ENCODE data around the gene DLX2.
A peak's percentile ranks its signal among the peaks of the same experiment; 100 is the strongest.
"Not testable (repeated sequence)": the region's sequence is repeated elsewhere in the genome, so short reads cannot be mapped to it uniquely, and the experiment has no call there.

The DLX2 gene

GRCh38 chr2:172102391-172103359, at the start of gene DLX2:
TSS of gene DLX2 (minus strand) at chr2:172102900. CDS start at chr2:172102538, 362 bp downstream.
- peak; percentile 97 for DNase-seq (ENCODE audit: low read depth, low spot score)

DNA sequence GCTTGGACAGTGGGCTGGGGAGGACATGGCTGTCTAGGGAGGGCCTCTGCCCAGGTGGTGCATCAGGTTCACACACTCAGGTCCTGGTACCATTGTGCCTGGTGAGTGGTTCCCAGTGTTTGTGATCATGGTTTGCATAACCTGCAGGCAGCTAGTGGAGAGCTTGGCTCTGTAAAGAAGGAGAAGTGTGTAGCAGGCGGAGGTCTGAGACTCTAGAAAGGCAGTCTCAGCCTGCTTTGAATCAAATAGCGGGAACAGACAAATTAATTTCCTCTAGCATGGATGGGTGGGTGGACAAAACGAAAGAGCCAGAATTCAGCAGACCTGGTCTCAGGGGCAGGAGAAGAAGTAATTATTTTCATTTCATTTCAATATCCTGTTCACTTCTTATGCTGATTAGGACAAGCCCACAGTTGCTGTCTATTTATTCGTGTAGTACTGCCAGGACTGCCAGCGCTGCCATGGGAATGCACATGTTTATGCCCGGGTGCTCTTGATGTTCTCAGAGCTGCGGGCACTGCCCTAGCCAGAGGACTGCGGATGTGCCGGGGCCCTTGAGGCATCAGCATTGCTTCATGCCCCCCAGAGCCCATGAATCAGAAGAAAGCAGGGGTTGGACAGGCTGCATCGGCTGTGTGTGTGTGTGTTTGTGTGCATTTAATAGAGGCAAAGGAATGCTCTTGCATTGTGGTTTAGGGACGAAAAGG, 45.4 kb upstream of the DLX2 start:
- DNase-seq (ENCODE audit: low read depth, low spot score): no peak

- no peak for DNase-seq (ENCODE audit: low read depth, low spot score)
Measured at GRCh38 chr2:172143817-172144216, 41.1 kb upstream of the DLX2 start.

DNA sequence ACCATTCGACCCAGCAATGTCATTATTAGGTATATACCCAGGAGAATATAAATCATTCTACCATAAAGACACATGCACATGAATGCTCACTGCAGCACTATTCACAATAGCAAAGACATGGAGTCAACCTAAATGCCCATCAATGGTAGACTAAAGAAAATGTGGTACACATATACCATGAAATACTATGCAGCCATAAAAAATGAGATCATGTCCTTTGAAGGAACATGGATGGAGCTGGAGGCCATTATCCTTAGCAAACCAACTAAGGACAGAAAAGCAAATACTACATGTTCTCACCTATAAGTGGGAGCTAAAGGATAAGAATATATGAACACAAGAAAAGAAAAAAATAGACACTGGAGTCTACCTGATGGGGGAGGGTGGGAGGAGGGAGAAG, 36.0 kb upstream of the DLX2 start:
- not testable (repeated sequence) for DNase-seq (ENCODE audit: low read depth, low spot score)

DNA sequence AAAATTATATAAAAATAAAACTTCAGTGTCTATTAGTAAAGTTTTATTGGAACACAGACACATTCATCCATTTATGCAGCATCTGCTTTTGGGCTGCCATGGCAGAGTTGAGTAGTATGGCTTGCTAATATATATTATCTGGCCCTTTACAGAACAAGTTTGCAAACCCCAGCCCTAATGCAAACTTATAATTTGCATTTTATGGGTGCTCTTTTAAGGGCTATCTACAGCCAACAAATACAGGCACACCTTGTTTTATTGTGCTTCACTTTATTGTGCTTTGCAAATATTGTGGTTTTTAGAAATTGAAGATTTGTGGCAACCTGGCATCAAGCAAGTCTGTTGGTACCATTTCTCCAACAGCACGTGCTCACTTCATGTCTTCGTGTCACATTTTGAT, 35.2 kb upstream of the DLX2 start:
- no peak for DNase-seq (ENCODE audit: low read depth, low spot score)

DNA sequence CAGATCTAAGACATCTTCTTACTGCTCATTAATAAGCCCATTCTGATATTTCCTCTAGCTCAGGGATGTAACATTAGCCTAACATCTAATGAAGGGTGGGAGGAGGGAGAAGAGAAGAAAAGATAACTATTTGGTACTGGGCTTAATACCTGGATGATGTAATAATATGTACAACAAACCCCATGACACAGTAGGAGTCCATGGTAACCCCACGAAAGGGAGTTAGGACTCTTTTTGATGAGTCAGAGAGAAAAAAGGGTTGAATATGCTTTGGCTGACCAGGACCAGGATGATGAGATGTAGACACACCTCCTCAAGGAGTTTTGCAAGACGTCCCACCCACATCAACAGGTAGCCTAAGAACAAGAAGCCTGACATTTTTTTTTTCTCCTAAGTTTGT, 34.4 kb upstream of the DLX2 start:
- no peak for DNase-seq (ENCODE audit: low read depth, low spot score)

DNA sequence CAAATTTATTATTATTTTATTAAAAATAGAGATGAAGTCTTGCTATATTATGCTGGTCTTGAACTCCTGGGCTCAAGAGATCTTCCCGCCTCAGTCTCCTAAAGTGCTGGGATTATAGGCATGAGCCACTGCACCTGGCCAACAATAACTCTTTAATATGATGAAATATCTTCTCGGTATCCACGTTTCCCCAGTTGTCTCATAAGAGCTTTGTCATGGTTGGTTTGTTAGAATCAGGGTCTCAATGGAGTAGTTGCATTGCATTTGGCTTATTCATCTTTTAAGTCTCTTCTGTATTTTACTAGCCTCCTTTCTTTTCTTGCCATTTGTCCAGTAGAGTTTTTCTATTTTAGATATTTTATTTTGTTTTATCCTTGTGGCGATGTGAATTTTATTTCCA, 32.7 kb upstream of the DLX2 start:
- DNase-seq (ENCODE audit: low read depth, low spot score): no peak

GRCh38 chr2:172134270-172134669, 31.6 kb upstream of the DLX2 start:
- no peak for DNase-seq (ENCODE audit: low read depth, low spot score)

DNA sequence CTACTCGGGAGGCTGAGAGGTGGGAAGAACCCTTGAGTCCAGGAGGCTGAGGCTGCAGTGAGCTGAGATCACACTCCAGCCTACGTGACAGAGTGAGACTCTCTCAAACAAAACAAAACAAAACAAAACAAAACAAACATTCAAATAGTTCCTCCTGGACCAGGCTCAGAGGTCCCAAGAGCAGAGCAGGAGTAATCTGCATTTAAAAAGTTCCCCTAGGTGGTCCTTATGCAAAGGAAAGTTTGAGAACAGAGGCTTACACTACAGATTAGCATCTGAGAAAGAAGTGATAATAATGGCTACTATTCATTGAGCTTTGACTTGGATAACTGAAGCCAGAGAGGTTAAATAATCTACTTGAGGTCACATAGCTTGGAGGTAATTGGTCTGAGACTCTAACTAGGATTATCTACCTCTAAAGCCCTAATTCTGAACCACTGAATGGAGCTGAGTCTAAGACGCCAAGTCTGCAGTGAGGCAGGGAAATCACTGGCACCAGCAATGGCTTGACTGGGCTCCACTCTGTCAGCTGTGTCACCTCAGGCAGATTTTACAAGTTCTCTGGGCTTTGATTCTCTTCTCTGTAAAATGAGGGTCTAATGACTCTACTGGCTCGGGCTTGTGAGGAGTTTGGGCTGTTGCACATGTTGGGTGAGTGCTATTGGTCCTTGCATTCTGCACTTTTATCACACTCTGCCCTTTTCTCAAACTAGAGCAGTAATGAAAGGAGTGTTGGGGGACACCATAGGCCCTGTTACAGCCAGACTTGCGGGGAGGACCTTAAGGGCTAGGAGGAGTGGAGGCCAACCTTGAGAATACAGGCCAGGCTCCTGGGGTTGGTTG, 29.2 kb upstream of the DLX2 start:
- peak; percentile 75 for DNase-seq (ENCODE audit: low read depth, low spot score)

- no peak for DNase-seq (ENCODE audit: low read depth, low spot score)
Measured at GRCh38 chr2:172129404-172129803, 26.7 kb upstream of the DLX2 start.

DNA sequence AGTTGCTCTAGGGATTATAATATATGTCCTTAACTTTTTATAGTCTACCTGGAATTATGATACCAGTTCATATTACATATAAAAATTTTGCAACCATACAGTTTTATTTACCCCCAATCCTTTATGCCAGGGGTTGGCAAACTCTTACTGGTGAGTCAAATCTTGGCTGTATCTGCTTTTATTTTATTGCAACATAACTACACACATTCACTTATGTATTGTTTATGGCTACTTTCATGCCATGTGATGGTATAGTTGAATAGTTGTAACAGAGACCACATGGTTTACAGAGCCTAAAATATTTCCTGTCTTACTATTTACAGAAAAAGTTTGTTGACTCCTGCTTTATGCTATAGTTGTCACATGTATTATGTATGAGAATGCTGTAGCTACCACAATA, 25.8 kb upstream of the DLX2 start:
- no peak for DNase-seq (ENCODE audit: low read depth, low spot score)

DNA sequence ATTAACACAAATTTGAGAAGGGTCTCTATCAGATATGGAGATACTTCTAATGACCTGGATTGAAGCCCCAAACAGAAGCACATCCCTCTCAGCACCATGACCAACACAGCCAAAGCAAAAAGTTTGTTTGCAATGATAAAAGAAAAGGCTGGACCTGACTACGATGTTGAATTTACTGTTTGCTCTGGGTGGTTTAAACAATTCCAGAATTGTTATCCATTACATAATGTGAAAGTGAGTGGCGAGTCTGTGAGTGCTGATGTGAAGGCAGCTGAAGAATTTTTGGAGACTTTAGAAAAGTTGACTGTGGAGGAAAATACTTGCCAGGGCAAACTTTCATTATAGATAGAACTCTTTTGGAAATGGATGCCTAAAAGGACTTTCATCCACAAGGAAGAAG, 17.4 kb upstream of the DLX2 start:
- no peak for DNase-seq (ENCODE audit: low read depth, low spot score)

DNA sequence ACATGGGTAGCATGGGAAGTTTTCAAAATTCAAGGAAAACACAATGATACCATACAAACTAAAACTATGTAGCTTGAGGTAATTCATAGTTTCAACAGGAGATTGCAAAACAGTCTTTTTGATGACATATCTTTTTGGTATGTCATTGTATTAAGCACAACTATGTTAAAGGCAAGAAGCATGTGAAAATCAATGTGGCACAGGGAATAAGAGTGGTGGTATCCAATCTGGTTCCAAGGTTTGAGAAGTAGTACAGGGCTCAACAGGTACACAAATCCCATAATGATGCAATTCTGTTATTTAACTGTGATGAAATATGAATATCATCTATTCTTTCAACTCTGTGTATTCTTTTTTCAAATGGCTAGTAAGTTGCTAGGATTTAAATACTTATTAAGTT, 16.4 kb upstream of the DLX2 start:
- no peak for DNase-seq (ENCODE audit: low read depth, low spot score)

- DNase-seq (ENCODE audit: low read depth, low spot score): no peak
Measured at GRCh38 chr2:172116107-172116506, 13.4 kb upstream of the DLX2 start.

- no peak for DNase-seq (ENCODE audit: low read depth, low spot score)
Measured at GRCh38 chr2:172114579-172114978, 11.9 kb upstream of the DLX2 start.

DNA sequence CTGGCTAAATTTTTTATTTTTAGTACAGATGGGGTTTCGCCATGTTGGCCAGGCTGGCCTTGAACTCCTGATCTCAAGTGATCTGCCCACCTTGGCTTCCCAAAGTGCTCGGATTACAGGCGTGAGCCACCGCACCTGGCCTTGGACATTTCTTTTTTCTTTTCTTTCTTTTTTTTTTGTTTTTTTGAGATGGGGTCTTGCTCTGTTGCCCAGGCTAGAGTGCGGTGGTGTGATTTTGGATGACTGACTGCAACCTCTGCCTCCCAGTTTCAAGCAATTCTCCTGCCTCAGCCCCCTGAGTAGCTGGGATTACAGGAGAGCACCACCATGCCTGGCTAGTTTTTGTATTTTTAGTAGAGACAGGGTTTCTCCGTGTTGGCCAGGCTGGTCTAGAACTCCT, 11.5 kb upstream of the DLX2 start:
- not testable (repeated sequence) for DNase-seq (ENCODE audit: low read depth, low spot score)

GRCh38 chr2:172113617-172114016, 10.9 kb upstream of the DLX2 start:
- DNase-seq (ENCODE audit: low read depth, low spot score): no peak

GRCh38 chr2:172109988-172110811, 7.5 kb upstream of the DLX2 start:
- peak; percentile 31 for DNase-seq (ENCODE audit: low read depth, low spot score)

GRCh38 chr2:172109256-172109987, 6.7 kb upstream of the DLX2 start:
- peak; percentile 12 for DNase-seq (ENCODE audit: low read depth, low spot score)

DNA sequence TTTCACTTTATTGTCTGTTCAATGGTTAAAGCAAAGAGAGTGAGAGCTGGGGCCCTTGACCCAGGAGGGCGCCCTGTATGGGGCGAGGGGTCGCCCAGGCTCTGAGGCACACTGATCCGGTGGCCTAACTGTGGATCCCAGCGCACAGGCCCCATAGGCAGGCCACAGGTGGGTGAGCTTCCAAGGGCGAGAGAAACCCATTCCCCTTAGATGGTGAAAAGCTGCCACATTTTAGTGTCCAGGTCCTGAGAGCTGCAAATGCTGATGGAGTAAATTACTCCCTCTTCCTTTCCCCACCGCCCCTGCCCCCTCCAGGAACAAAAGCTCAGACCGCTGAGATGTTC, 5.9 kb upstream of the DLX2 start:
- peak; percentile 5 for DNase-seq (ENCODE audit: low read depth, low spot score)

Data from ELF-1 (cell line).